K562 (cell line): ENCODE results near the gene CHRNB1. TPM values are rescaled to one million over a fixed set of nuclear protein-coding genes. Genes with fewer than 3 reads are reported as not detected.

ENCODE experiments used
- ATAC-seq: fragments of 200-7000 bp; cut with Tn5 transposase; 3 replicates; pipeline ENCODE4 v1.9.1; 2020; ENCODE audit warnings: moderate library complexity
- BruUV-seq: library from RNA; stranded (reverse); fragments of 400-500 nt; replicated peaks from 2 replicates; lab custom pipeline; 2021; lab: Mats Ljungman, UMichigan
- CTCF ChIA-PET: fragments of 300-600 bp; formaldehyde crosslinking; extraction: SDS; loops from one replicate; lab custom pipeline; 2021; ENCODE audit warnings: low intra/inter-chr PET ratio; lab: Yijun Ruan, JAX
- POLR2A ChIA-PET: fragments of 300-600, 350-650 bp; sonication (Branson Sonifier 250); formaldehyde crosslinking; extraction: SDS; loops from one replicate; lab custom pipeline; 2021; ENCODE audit warnings: antibody characterized with exemption, inconsistent platforms; lab: Yijun Ruan, JAX
- DNase-seq, 4 experiments: peaks; one replicate each; pipeline versions ENCODE4 v3.0.0 to v3.0.0-alpha.2; 2011 to 2018; ENCODE audit warnings: low spot score in 3 of 4, mixed read lengths in 3 of 4; ENCODE audit errors: extremely low read depth in 1 of 4
- FAIRE-seq: peaks from 2 replicates; lab custom pipeline; 2011; peaks lifted over from hg19 to GRCh38; lab: Jason Lieb, UNC
- H2AFZ ChIP-seq: 2 replicates; pipeline ENCODE4 v1.6.0; 2011; ENCODE audit warnings: low read depth, low read length, control low read depth, inconsistent platforms
- H3K27ac ChIP-seq: fragments of 200-600 bp; 3 replicates; pipeline ENCODE4 v1.8.0; 2011; ENCODE audit warnings: low read depth, mild to moderate bottlenecking, control low read depth, inconsistent platforms, low read length, moderate library complexity, mixed read lengths; ENCODE audit errors: extremely low read depth
- H3K27me3 ChIP-seq, 2 experiments: fragments of 300-600 bp in 1 of 2; 2 replicates in 1 of 2; 3 replicates in 1 of 2; pipeline versions ENCODE4 v1.6.0 to v1.8.0; 2011; ENCODE audit warnings: inconsistent platforms in 2 of 2, low read length in 2 of 2, mild to moderate bottlenecking in 1 of 2, mixed read lengths in 1 of 2, moderate library complexity in 1 of 2; ENCODE audit not compliant: control insufficient read depth in 2 of 2, insufficient read depth in 2 of 2
- H3K36me3 ChIP-seq: fragments of 300-600 bp; 3 replicates; pipeline ENCODE4 v1.8.0; 2011; ENCODE audit warnings: mild to moderate bottlenecking, low read length, inconsistent platforms; ENCODE audit not compliant: control insufficient read depth, insufficient read depth
- H3K4me1 ChIP-seq, 2 experiments: fragments of 200-600 bp in 1 of 2; replicated peaks in 1 of 2; 2 replicates in 1 of 2; 3 replicates in 1 of 2; pipeline versions ENCODE4 v1.5.1 to v1.8.0; 2011; ENCODE audit warnings: inconsistent platforms in 2 of 2, low read length in 2 of 2, mild to moderate bottlenecking in 1 of 2, mixed read lengths in 1 of 2, moderate library complexity in 1 of 2; ENCODE audit not compliant: control insufficient read depth in 2 of 2, insufficient read depth in 2 of 2
- H3K4me2 ChIP-seq: 2 replicates; pipeline ENCODE4 v1.6.1; 2011; ENCODE audit warnings: low read length, control low read depth, inconsistent platforms, mixed read lengths; ENCODE audit not compliant: insufficient read depth
- H3K4me3 ChIP-seq: fragments of 200-600 bp; sonication (generic), shearing (Covaris generic); 2 replicates; pipeline ENCODE4 v1.5.1; 2016; ENCODE audit warnings: control low read depth, inconsistent platforms
- H3K79me2 ChIP-seq: fragments of 200-600 bp; 3 replicates; pipeline ENCODE4 v1.8.0; 2011; ENCODE audit warnings: low read length, inconsistent platforms; ENCODE audit not compliant: control insufficient read depth, insufficient read depth
- H3K9ac ChIP-seq, 2 experiments: 2 replicates each; pipeline versions ENCODE4 v1.6.0 to v1.6.1; 2011; ENCODE audit warnings: low read depth in 2 of 2, low read length in 2 of 2, control low read depth in 1 of 2, inconsistent platforms in 1 of 2, mild to moderate bottlenecking in 1 of 2, mixed read lengths in 1 of 2; ENCODE audit not compliant: insufficient read depth in 1 of 2
- H3K9me1 ChIP-seq: one replicate; pipeline ENCODE4 v1.6.0; 2011; ENCODE audit warnings: inconsistent platforms, mild to moderate bottlenecking, low read length, moderate library complexity; ENCODE audit not compliant: control insufficient read depth, insufficient read depth
- H3K9me3 ChIP-seq: replicated peaks from 2 replicates; pipeline ENCODE4 v1.5.1; 2011; ENCODE audit warnings: low read depth, low read length, inconsistent platforms; ENCODE audit not compliant: control insufficient read depth, insufficient read depth
- H4K20me1 ChIP-seq: replicated peaks from 2 replicates; pipeline ENCODE4 v1.6.1; 2011; ENCODE audit warnings: low read length, inconsistent platforms, mixed read lengths; ENCODE audit not compliant: control insufficient read depth, insufficient read depth
- ILF3 ChIP-seq: fragments of 450-650 bp; IDR thresholded peaks from 2 replicates; pipeline ENCODE4 v1.6.1; 2018; ENCODE audit warnings: antibody characterized with exemption, mild to moderate bottlenecking, moderate library complexity, borderline replicate concordance
- POU5F1 ChIP-seq: fragments of 150-350 bp; IDR thresholded peaks from 2 replicates; pipeline ENCODE4 v1.6.1; 2014; ENCODE audit warnings: borderline replicate concordance, low read length, low read depth, mild to moderate bottlenecking; ENCODE audit not compliant: partially characterized antibody
- RBFOX2 ChIP-seq: fragments of 200-400 bp; formaldehyde crosslinking; IDR thresholded peaks from 2 replicates; pipeline ENCODE4 v1.6.1; 2017; ENCODE audit warnings: low read depth, mild to moderate bottlenecking, low read length, moderate library complexity
- RREB1 ChIP-seq: fragments of 250-450 bp; sonication (Bioruptor Pico); IDR thresholded peaks from 2 replicates; pipeline ENCODE4 v1.4.0; 2020
- WGBS: fragments of 100-300 bp; shearing (Covaris generic); methylation state at CpG from one replicate; pipeline ENCODE4 v1.1.6; 2016; ENCODE audit warnings: low coverage, mixed read lengths; ENCODE audit not compliant: insufficient coverage; ENCODE audit errors: missing lambda C conversion rate; 5-methylcytosine and 5-hydroxymethylcytosine counted together
- in situ Hi-C: fragments of 300-500 bp; cut with MboI; formaldehyde crosslinking; loops from 4 replicates; pipeline ENCODE4 v1.15.0; 2018; ENCODE audit warnings: inconsistent platforms, mixed read lengths
- intact Hi-C: fragments of 100-400 bp; cut with micrococcal nuclease; formaldehyde crosslinking; loops from 2 replicates; pipeline ENCODE4 v1.14.2; 2022
- polyA plus RNA-seq, 8 experiments: library from polyadenylated mRNA; depleted of rRNA in 4 of 8; stranded (reverse) in 5 of 8; unstranded in 3 of 8; fragments of >200 nt; fragmentation: Nextera tagmentation in 2 of 8; fragmentation: Illumina TruSeq in 1 of 8; extraction: Ambion mirVana in 2 of 8; extraction: Trizol in 1 of 8; gene quantifications; 2 replicates each; pipeline versions ENCODE4 v1.2.1 to v1.2.3, GENCODE V29; 2011 to 2014; ENCODE audit warnings: inconsistent platforms in 1 of 8, missing spikeins in 1 of 8
- total RNA-seq, 7 experiments: library from RNA; depleted of rRNA in 6 of 7; stranded (reverse); fragments of >200 nt in 6 of 7; fragmentation: Illumina TruSeq in 2 of 7; extraction: Trizol in 2 of 7; gene quantifications; 2 replicates each; pipeline versions ENCODE4 v1.2.1 to v1.2.3, GENCODE V29; 2011 to 2021; ENCODE audit warnings: low replicate concordance in 1 of 7
- TF ChIP-seq, protein P1 (sequence below), 2 experiments: IDR thresholded peaks; 2 replicates each; pipeline ENCODE4 v1.6.1; 2012; ENCODE audit warnings: improper control_type of control experiment in 2 of 2, low read depth in 2 of 2, low read length in 2 of 2, borderline replicate concordance in 1 of 2
- TF ChIP-seq, protein P2 (sequence below): sonication (generic); formaldehyde crosslinking; IDR thresholded peaks from 2 replicates; pipeline ENCODE4 v1.9.0; 2022; ENCODE audit warnings: mild to moderate bottlenecking, missing genetic modification reagents

Gene CHRNB1
- total and polyA plus RNA-seq, 9 of the 15 experiments (the other 6 are each of a cell fraction or from before 2014, with no cell fraction given), result 4.7 to 12.3 (median 6.8) TPM

DNA sequence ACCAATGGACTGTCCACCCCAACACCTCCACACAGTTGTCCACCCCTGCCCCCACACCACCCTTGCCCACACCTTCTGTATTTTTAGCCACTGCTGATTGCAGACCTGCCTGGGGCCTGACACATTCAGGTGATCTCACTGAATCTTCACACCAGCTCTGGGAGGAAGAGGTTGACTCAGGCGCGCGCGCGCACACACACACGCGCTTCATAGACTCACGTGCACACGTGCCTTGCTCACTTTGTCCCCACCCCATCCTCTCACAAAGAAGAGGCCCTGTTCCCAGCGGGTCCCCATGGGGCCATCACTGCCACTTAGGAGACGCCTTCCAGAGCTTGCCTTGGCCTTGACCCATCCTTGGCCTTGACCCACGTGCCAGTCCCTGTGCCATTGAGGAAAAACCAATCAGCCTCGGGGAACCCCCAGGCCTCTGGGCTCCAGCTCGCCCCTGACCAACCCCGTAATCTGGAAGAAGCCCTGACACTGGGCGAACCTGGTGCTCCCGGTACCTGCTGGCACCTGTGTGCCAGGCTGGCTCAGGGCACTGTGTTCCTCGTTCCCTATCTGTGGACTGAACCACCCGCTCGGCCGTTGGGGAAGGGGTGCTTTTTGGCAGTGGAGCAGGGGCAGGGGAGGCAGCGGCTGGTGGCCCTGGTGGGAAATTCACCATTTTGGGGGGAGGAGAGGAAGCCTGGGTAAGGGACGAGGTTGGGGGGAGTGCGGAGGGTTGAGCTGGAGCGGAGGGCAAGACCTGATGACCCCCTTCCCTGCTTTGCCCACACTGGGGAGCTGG, 34.0 kb upstream of the CHRNB1 start:
- H3K27me3 ChIP-seq, result no peaks in the 10 kb centered on the region
- no peak overlapping the region for H3K4me3 ChIP-seq
- ATAC-seq, result no peak
- no peaks in the 10 kb centered on the region for H3K79me2 ChIP-seq
- BruUV-seq, result no TSS peak
- 0 out of 3 replicates have a peak, but pooled peaks cover 3% of the 10 kb centered on the region for H3K36me3 ChIP-seq
- CTCF ChIA-PET, result no interaction called here
- H2AFZ ChIP-seq, result no peak overlapping the region
- no peak overlapping the region for H3K27ac ChIP-seq
- no peak overlapping the region; a peak in 1 of 4 replicates for H3K9ac ChIP-seq
- intact Hi-C loops, result no loop called here
- in situ Hi-C loops, result no loop called here
- no peaks in the 10 kb centered on the region for H3K9me3 ChIP-seq
- 54% methylated on average over 10 of the region's 25 CpGs for WGBS
- no peak overlapping the region for H3K4me2 ChIP-seq
- H4K20me1 ChIP-seq, result no peaks in the 10 kb centered on the region
- H3K4me1 ChIP-seq, result peaks cover 0 to 13% of the 10 kb centered on the region in 2 experiments; a peak in 2 of 5 replicates
- POLR2A ChIA-PET, result interaction anchor here (0.7 kb wide), 1 partner anchor 74 kb away, joined by 3 read pairs; no protein-coding TSS in a partner anchor
- FAIRE-seq, result no peak
- no peaks in the 10 kb centered on the region for H3K9me1 ChIP-seq
- no peak for DNase-seq
- TF ChIP-seq, protein P1, sequence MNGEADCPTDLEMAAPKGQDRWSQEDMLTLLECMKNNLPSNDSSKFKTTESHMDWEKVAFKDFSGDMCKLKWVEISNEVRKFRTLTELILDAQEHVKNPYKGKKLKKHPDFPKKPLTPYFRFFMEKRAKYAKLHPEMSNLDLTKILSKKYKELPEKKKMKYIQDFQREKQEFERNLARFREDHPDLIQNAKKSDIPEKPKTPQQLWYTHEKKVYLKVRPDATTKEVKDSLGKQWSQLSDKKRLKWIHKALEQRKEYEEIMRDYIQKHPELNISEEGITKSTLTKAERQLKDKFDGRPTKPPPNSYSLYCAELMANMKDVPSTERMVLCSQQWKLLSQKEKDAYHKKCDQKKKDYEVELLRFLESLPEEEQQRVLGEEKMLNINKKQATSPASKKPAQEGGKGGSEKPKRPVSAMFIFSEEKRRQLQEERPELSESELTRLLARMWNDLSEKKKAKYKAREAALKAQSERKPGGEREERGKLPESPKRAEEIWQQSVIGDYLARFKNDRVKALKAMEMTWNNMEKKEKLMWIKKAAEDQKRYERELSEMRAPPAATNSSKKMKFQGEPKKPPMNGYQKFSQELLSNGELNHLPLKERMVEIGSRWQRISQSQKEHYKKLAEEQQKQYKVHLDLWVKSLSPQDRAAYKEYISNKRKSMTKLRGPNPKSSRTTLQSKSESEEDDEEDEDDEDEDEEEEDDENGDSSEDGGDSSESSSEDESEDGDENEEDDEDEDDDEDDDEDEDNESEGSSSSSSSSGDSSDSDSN (IDR thresholded peaks at IDR 0.05; ENCODE audit: borderline replicate concordance in 1 of 2, low read depth in 2 of 2, low read length in 2 of 2), result no peak
- TF ChIP-seq, protein P2, sequence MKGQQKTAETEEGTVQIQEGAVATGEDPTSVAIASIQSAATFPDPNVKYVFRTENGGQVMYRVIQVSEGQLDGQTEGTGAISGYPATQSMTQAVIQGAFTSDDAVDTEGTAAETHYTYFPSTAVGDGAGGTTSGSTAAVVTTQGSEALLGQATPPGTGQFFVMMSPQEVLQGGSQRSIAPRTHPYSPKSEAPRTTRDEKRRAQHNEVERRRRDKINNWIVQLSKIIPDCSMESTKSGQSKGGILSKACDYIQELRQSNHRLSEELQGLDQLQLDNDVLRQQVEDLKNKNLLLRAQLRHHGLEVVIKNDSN (CRISPR knock-in tag), result no peak
- TF ChIP-seq ILF3 (no peak), POU5F1 (no peak), RBFOX2 (no peak), RREB1 (CRISPR knock-in tag) (no peak)
